Measurements from ENCODE around the gene EGLN2.
A peak's percentile ranks its signal among the peaks of the same experiment; 100 is the strongest.

EGLN2 gene

DNA sequence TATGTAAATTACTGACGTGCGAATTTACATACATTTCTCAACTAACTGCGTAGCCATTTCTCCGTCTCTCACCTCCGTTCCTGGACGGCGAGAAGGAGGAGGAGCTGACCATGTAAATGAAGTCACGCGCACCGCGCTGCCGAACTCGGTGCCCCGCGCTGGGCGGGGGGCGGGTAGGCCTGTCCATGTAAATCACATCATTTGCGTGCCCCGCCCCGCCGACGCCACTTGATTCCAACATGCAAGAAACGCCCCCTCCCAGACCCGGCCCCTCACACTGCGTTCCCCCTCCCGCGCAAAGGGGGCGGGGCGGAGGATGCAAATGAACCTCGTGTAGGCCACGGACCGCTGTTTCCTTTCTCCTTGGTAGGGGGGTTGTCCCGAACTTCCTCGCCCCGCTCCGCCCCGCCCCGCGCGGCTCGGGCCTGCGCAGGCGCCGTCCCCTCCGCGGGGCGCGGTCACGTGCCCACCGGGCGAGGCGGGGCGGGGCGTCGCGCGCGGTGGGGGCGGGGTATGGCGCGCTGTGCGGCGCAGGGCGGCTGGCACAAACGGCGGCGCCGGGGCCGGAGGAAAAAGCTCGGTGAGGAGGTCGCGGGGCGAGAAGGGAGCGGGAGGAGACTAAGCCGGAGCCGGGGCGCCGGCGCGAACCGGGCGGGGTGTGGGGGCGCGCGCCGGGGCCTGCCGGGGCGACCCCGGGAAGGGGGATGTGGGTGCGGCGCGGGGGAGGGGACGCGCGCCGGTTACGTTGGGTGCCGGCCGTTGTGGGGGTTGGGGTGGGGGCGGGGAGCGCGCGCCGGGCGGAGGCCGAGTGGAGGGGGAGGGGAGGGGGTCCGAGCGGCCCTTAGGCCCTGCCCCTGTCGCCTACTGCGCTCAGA, at the start of gene EGLN2:
TSS of gene EGLN2 (plus strand) at position 509 of the 875 bp plus-strand sequence. CDS start 1,382 bp downstream, outside the sequence.
- H3K9ac ChIP-seq (ENCODE audit: low read length): peak within 1 kb of the TSS; percentile 78

GRCh38 chr19:40750058-40750873, 48.7 kb upstream of the EGLN2 start, which contains the start of gene ACTMAP:
Gene ACTMAP, minus strand, starts transcription at chr19:40750477. Its CDS starts 674 bp downstream, at chr19:40749803.
- H3K27ac ChIP-seq (ENCODE audit: low read depth, low read length): peak within 1 kb of the TSS; percentile 97
- H3K9ac ChIP-seq (ENCODE audit: low read length): peak within 1 kb of the TSS; percentile 84
- H3K4me3 ChIP-seq (ENCODE audit: low read length): peak within 1 kb of the TSS; percentile 94
- no peaks in the 10 kb centered on the region for H3K27me3 ChIP-seq (ENCODE audit: control insufficient read depth, insufficient read depth, low read length)
- H3K4me1 ChIP-seq (ENCODE audit: control insufficient read depth, insufficient read depth, low read length): peaks cover 12% of the 10 kb centered on the region
- H3K36me3 ChIP-seq (ENCODE audit: control insufficient read depth, insufficient read depth, low read length): no peaks in the 10 kb centered on the region

More for the DNA sequence above, at the start of gene EGLN2:
- peaks cover 11% of the 10 kb centered on the region for H3K36me3 ChIP-seq (ENCODE audit: control insufficient read depth, insufficient read depth, low read length)
- peaks cover 34% of the 10 kb centered on the region for H3K4me1 ChIP-seq (ENCODE audit: control insufficient read depth, insufficient read depth, low read length)
- H3K27me3 ChIP-seq (ENCODE audit: control insufficient read depth, insufficient read depth, low read length): no peaks in the 10 kb centered on the region
- peak within 1 kb of the TSS; percentile 95 for H3K27ac ChIP-seq (ENCODE audit: low read depth, low read length)
- peak within 1 kb of the TSS; percentile 84 for H3K4me3 ChIP-seq (ENCODE audit: low read length)

GRCh38 chr19:40750874-40751537, 48.0 kb upstream of the EGLN2 start, which contains the start of gene SNRPA:
Gene SNRPA, plus strand, starts transcription at chr19:40751203. Its CDS starts 206 bp downstream, at chr19:40751409.
- H3K9ac ChIP-seq (ENCODE audit: low read length): peak within 1 kb of the TSS; percentile 84
- H3K27me3 ChIP-seq (ENCODE audit: control insufficient read depth, insufficient read depth, low read length): no peaks in the 10 kb centered on the region
- H3K4me1 ChIP-seq (ENCODE audit: control insufficient read depth, insufficient read depth, low read length): peaks cover 12% of the 10 kb centered on the region
- H3K4me3 ChIP-seq (ENCODE audit: low read length): peak within 1 kb of the TSS; percentile 94
- H3K36me3 ChIP-seq (ENCODE audit: control insufficient read depth, insufficient read depth, low read length): no peaks in the 10 kb centered on the region
- peak within 1 kb of the TSS; percentile 97 for H3K27ac ChIP-seq (ENCODE audit: low read depth, low read length)

DNA sequence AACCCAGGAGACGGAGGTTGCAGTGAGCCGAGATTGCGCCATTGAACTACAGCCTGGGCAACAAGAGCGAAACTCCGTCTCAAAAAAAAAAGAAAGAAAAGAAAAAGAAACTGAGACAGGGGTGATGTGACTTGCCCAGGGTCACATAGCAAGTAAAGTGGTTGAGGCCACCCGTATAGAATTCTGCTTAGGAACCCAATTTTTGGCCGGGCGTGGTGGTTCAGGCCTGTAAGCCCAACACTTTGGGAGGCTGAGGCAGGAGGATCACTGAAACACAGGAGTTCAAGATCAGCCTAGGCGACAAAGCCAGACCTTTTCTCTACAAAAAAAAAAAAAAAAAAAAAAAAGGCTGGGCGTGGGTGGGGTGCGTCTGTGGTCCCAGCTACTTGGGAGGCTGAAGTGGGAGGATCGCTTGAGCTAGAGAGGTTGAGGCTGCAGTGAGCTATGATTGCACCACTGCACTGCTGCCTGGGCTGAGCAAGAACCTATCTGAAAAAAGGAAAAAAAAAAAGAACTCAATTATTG, 46.7 kb upstream of the EGLN2 start:
- Histone ChIP-seq H3K36me3 (ENCODE audit: control insufficient read depth, insufficient read depth, low read length) (no peaks in the 10 kb centered on the region), H3K27ac (ENCODE audit: low read depth, low read length) (no peak overlapping the region), H3K4me1 (ENCODE audit: control insufficient read depth, insufficient read depth, low read length) (peaks cover 12% of the 10 kb centered on the region), H3K4me3 (ENCODE audit: low read length) (peak overlapping the region; percentile 94), H3K9ac (ENCODE audit: low read length) (no peak overlapping the region), H3K27me3 (ENCODE audit: control insufficient read depth, insufficient read depth, low read length) (no peaks in the 10 kb centered on the region)

- Histone ChIP-seq H3K27me3 (ENCODE audit: control insufficient read depth, insufficient read depth, low read length) (no peaks in the 10 kb centered on the region), H3K4me3 (ENCODE audit: low read length) (peak overlapping the region; percentile 17), H3K4me1 (ENCODE audit: control insufficient read depth, insufficient read depth, low read length) (peaks cover 9% of the 10 kb centered on the region), H3K27ac (ENCODE audit: low read depth, low read length) (no peak overlapping the region), H3K9ac (ENCODE audit: low read length) (peak overlapping the region; percentile 27), H3K36me3 (ENCODE audit: control insufficient read depth, insufficient read depth, low read length) (peaks cover 14% of the 10 kb centered on the region)
Measured at GRCh38 chr19:40754611-40755247, 44.3 kb upstream of the EGLN2 start.

DNA sequence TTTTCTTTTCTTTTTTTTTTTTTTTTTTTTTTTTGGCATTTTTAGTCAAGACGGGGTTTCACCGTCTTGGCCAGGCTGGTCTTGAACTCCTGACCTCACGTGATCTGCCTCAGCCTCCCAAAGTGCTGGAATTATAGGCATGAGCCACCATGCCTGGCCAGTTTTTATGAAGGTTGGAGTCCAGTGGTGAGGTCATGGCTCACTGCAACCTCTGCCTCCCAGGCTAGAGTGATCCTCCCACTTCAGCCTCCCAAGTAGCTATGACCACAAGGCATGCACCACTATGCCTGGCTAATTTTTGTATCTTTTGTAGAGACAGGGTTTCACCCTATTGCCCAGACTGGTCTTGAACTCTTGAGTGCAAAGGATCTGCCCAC, 43.8 kb upstream of the EGLN2 start:
- peaks cover 7% of the 10 kb centered on the region for H3K4me1 ChIP-seq (ENCODE audit: control insufficient read depth, insufficient read depth, low read length)
- H3K27me3 ChIP-seq (ENCODE audit: control insufficient read depth, insufficient read depth, low read length): no peaks in the 10 kb centered on the region
- H3K4me3 ChIP-seq (ENCODE audit: low read length): no peak overlapping the region
- peaks cover 17% of the 10 kb centered on the region for H3K36me3 ChIP-seq (ENCODE audit: control insufficient read depth, insufficient read depth, low read length)
- no peak overlapping the region for H3K27ac ChIP-seq (ENCODE audit: low read depth, low read length)
- H3K9ac ChIP-seq (ENCODE audit: low read length): no peak overlapping the region

DNA sequence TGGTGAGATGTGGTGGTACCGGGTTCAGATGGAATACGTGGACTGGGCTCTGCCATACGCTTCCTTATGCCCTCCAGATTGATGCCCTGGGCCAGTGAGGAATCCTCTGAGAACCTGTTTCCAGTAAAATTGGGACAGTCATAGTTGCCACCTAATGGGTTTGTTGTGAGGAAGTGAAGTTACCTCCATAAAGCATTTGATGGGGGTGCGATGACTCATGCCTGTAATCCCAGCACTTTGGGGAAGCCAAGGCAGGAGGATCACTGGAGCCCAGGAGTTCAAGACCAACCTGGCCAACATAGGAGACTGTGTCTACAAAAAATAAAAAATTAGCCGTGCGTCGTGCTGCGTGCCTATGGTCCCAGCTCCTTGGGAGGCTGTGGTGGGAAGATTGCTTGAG, 43.2 kb upstream of the EGLN2 start:
- Histone ChIP-seq H3K36me3 (ENCODE audit: control insufficient read depth, insufficient read depth, low read length) (peaks cover 20% of the 10 kb centered on the region), H3K4me3 (ENCODE audit: low read length) (no peak overlapping the region), H3K4me1 (ENCODE audit: control insufficient read depth, insufficient read depth, low read length) (peaks cover 7% of the 10 kb centered on the region), H3K27me3 (ENCODE audit: control insufficient read depth, insufficient read depth, low read length) (no peaks in the 10 kb centered on the region), H3K27ac (ENCODE audit: low read depth, low read length) (no peak overlapping the region), H3K9ac (ENCODE audit: low read length) (no peak overlapping the region)

DNA sequence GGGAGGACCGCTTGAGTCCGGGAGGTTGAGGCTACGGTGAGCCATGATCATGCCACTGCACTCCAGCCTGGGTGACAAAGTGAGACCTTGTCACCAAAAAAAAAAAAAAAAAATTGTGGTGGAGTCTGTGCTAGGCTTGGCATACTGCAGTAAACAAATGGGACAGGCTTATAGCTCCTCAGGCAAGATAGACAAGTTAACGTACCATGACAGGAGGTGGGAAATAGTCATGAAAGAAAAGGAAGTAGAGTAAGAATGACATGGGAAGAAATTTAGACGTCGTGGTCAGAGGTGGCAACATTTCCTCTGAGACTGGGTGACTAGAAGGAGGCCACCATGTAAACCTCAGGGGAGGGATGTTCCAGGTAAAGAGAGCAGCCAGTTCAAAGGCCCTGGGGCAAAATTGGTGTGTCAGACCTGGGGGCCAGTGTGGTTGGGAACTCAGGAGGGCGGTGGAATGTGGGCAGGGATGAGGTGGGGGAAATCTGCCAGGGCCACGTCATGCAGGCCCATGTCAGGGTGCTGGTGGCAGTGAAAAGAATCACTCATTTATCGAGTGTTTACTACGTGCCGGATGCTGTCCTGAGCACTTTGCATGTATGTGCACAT, 42.4 kb upstream of the EGLN2 start:
- no peak overlapping the region for H3K27ac ChIP-seq (ENCODE audit: low read depth, low read length)
- H3K4me1 ChIP-seq (ENCODE audit: control insufficient read depth, insufficient read depth, low read length): peaks cover 7% of the 10 kb centered on the region
- no peak overlapping the region for H3K4me3 ChIP-seq (ENCODE audit: low read length)
- no peak overlapping the region for H3K9ac ChIP-seq (ENCODE audit: low read length)
- no peaks in the 10 kb centered on the region for H3K27me3 ChIP-seq (ENCODE audit: control insufficient read depth, insufficient read depth, low read length)
- H3K36me3 ChIP-seq (ENCODE audit: control insufficient read depth, insufficient read depth, low read length): peaks cover 23% of the 10 kb centered on the region

DNA sequence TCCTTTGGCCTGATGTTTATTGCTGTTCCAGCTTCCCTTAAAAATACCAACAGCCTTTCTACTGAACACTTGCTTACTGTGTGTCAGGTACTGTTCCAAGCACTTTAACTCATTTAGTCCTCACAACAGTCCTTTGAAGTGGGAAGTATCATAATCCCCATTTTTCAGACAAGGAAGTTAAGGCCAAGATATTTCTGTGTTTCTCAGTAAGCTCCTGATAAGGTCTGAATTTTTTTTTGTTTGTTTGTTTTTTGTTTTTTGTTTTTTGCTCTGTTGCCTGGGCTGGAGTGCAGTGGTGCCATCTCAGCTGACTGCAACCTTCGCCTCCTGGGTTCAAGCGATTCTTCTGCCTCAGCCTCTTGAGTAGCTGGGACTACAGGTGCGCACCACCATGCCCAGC, 40.5 kb upstream of the EGLN2 start:
- Histone ChIP-seq H3K36me3 (ENCODE audit: control insufficient read depth, insufficient read depth, low read length) (peaks cover 38% of the 10 kb centered on the region), H3K27ac (ENCODE audit: low read depth, low read length) (no peak overlapping the region), H3K9ac (ENCODE audit: low read length) (no peak overlapping the region), H3K27me3 (ENCODE audit: control insufficient read depth, insufficient read depth, low read length) (no peaks in the 10 kb centered on the region), H3K4me1 (ENCODE audit: control insufficient read depth, insufficient read depth, low read length) (peaks cover 4% of the 10 kb centered on the region), H3K4me3 (ENCODE audit: low read length) (no peak overlapping the region)

DNA sequence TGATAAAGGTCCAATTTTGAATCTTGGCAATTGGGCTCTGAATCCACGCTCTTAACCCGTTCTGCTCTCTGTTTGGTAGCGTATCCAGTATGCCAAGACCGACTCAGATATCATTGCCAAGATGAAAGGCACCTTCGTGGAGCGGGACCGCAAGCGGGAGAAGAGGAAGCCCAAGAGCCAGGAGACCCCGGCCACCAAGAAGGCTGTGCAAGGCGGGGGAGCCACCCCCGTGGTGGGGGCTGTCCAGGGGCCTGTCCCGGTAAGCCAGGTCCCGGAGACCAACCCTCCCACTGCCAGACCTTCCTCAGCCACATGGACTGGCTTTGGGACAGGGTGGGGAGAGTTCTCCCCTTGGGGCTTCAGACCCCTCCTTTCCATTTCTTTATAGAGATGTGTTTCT, 39.6 kb upstream of the EGLN2 start:
- peaks cover 47% of the 10 kb centered on the region for H3K36me3 ChIP-seq (ENCODE audit: control insufficient read depth, insufficient read depth, low read length)
- H3K27me3 ChIP-seq (ENCODE audit: control insufficient read depth, insufficient read depth, low read length): no peaks in the 10 kb centered on the region
- H3K4me3 ChIP-seq (ENCODE audit: low read length): no peak overlapping the region
- no peak overlapping the region for H3K9ac ChIP-seq (ENCODE audit: low read length)
- no peak overlapping the region for H3K27ac ChIP-seq (ENCODE audit: low read depth, low read length)
- peaks cover 3% of the 10 kb centered on the region for H3K4me1 ChIP-seq (ENCODE audit: control insufficient read depth, insufficient read depth, low read length)

GRCh38 chr19:40762754-40763470, 36.1 kb upstream of the EGLN2 start:
- no peak overlapping the region for H3K9ac ChIP-seq (ENCODE audit: low read length)
- H3K36me3 ChIP-seq (ENCODE audit: control insufficient read depth, insufficient read depth, low read length): peaks cover 58% of the 10 kb centered on the region
- H3K27ac ChIP-seq (ENCODE audit: low read depth, low read length): no peak overlapping the region
- H3K4me1 ChIP-seq (ENCODE audit: control insufficient read depth, insufficient read depth, low read length): no peaks in the 10 kb centered on the region
- H3K27me3 ChIP-seq (ENCODE audit: control insufficient read depth, insufficient read depth, low read length): no peaks in the 10 kb centered on the region
- H3K4me3 ChIP-seq (ENCODE audit: low read length): no peak overlapping the region
